Stimulated activated CD8-positive, alpha-beta memory T cell treated with anti-CD3 and anti-CD28 coated beads, Interleukin-15, amount 100 ng/mL, for 48 hours (primary cell): ENCODE results near the gene ANKS6.

Experiments used
- DNase-seq, 2 donors: peaks; one replicate each; pipeline ENCODE4 v3.0.0-alpha.2; 2020; ENCODE audit warnings: low read depth in 2 of 2

ANKS6 gene

GRCh38 chr9:98815391-98815951 is 19.1 kb upstream of the ANKS6 start:
- DNase-seq = no peak

GRCh38 chr9:98811051-98811650 is 14.8 kb upstream of the ANKS6 start:
- DNase-seq = no peak

GRCh38 chr9:98810102-98810842 is 13.9 kb upstream of the ANKS6 start:
- no peak for DNase-seq

- DNase-seq = no peak
These were observed 13.2 kb upstream of the ANKS6 start for GRCh38 chr9:98809311-98810101.

GRCh38 chr9:98808875-98809274 is 12.5 kb upstream of the ANKS6 start:
- DNase-seq = no peak

GRCh38 chr9:98808411-98808815 is 12.1 kb upstream of the ANKS6 start:
- DNase-seq = no peak

- DNase-seq = no peak
These were observed 11.4 kb upstream of the ANKS6 start for GRCh38 chr9:98807814-98808195.

- peak; percentile 34 to 47 for DNase-seq
These were observed 10.9 kb upstream of the ANKS6 start, which contains the start of gene GALNT12 for GRCh38 chr9:98807070-98807813. Gene GALNT12 (plus strand): TSS chr9:98807670. CDS start chr9:98807699, 29 bp downstream.

- no peak for DNase-seq
These were observed 10.2 kb upstream of the ANKS6 start for GRCh38 chr9:98806394-98807035.

- no peak for DNase-seq
These were observed 9.3 kb upstream of the ANKS6 start for GRCh38 chr9:98805506-98806272.

GRCh38 chr9:98804083-98804482 is 7.7 kb upstream of the ANKS6 start:
- DNase-seq = no peak

GRCh38 chr9:98801969-98802371 is 5.6 kb upstream of the ANKS6 start:
- no peak for DNase-seq

- DNase-seq = no peak
These were observed 5.2 kb upstream of the ANKS6 start for GRCh38 chr9:98801561-98801960.

- DNase-seq = no peak
These were observed 1.9 kb upstream of the ANKS6 start for GRCh38 chr9:98798254-98798653.

- DNase-seq = no peak
These were observed 1.1 kb upstream of the ANKS6 start for GRCh38 chr9:98797491-98797890.

GRCh38 chr9:98795970-98796363 is 388 bp downstream of the ANKS6 start:
- no peak for DNase-seq

GRCh38 chr9:98795295-98795955 is 930 bp downstream of the ANKS6 start:
- no peak for DNase-seq

GRCh38 chr9:98794802-98795201 is 1.6 kb downstream of the ANKS6 start:
- DNase-seq = no peak

- DNase-seq = no peak
These were observed 3.3 kb downstream of the ANKS6 start for GRCh38 chr9:98793031-98793430.
